Astrocyte of the cerebellum (primary cell): Measurements from ENCODE around the gene FLT4.
"Not testable (repeated sequence)": the region's sequence is repeated elsewhere in the genome, so short reads cannot be mapped to it uniquely, and the experiment has no call there.

ENCODE experiments used
- DNase-seq: peaks from one replicate; pipeline ENCODE4 v3.0.0-alpha.2; 2011; ENCODE audit warnings: low read depth
- H3K4me3 ChIP-seq: 2 replicates; pipeline ENCODE4 v1.5.1; 2011; ENCODE audit warnings: mild to moderate bottlenecking, low read depth, low read length, moderate library complexity
- in situ Hi-C: cut with HindIII; loops from 2 replicates; pipeline ENCODE4 v1.10.0; 2017; ENCODE audit warnings: low sequenced_read_pairs
- TF ChIP-seq, protein P1 (sequence below): IDR thresholded peaks from 2 replicates; pipeline ENCODE4 v1.5.1; 2012; ENCODE audit warnings: low read length, low read depth, moderate library complexity, mild to moderate bottlenecking; ENCODE audit errors: missing control alignments

FLT4 gene

DNA sequence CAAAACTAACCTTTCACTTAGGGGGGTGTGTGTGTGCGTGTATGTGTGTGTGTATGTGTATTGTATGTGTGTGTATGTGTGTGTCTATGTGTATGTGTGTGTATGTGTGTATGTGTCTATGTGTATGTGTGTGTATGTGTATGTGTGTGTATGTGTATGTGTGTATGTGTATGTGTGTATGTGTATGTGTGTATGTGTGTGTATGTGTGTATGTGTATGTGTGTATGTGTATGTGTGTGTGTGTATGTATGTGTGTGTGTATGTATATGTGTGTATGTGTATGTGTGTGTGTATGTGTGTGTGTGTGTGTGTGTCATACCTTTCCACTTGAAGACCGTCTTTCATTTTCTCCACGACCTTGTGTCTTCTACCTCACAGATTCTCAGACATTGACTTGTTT, 20.8 kb upstream of the FLT4 start:
- TF ChIP-seq, protein P1, sequence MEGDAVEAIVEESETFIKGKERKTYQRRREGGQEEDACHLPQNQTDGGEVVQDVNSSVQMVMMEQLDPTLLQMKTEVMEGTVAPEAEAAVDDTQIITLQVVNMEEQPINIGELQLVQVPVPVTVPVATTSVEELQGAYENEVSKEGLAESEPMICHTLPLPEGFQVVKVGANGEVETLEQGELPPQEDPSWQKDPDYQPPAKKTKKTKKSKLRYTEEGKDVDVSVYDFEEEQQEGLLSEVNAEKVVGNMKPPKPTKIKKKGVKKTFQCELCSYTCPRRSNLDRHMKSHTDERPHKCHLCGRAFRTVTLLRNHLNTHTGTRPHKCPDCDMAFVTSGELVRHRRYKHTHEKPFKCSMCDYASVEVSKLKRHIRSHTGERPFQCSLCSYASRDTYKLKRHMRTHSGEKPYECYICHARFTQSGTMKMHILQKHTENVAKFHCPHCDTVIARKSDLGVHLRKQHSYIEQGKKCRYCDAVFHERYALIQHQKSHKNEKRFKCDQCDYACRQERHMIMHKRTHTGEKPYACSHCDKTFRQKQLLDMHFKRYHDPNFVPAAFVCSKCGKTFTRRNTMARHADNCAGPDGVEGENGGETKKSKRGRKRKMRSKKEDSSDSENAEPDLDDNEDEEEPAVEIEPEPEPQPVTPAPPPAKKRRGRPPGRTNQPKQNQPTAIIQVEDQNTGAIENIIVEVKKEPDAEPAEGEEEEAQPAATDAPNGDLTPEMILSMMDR, result no peak
- DNase-seq, result no peak
- in situ Hi-C loops, result no loop called here
- H3K4me3 ChIP-seq, result no peak overlapping the region

GRCh38 chr5:180669661-180670060, 20.3 kb upstream of the FLT4 start:
- in situ Hi-C loops, result no loop called here
- TF ChIP-seq, protein P1, result no peak
- no peak overlapping the region for H3K4me3 ChIP-seq
- DNase-seq, result no peak

GRCh38 chr5:180668835-180669596, 19.6 kb upstream of the FLT4 start:
- DNase-seq, result no peak
- TF ChIP-seq, protein P1, result no peak
- in situ Hi-C loops, result no loop called here
- no peak overlapping the region for H3K4me3 ChIP-seq

DNA sequence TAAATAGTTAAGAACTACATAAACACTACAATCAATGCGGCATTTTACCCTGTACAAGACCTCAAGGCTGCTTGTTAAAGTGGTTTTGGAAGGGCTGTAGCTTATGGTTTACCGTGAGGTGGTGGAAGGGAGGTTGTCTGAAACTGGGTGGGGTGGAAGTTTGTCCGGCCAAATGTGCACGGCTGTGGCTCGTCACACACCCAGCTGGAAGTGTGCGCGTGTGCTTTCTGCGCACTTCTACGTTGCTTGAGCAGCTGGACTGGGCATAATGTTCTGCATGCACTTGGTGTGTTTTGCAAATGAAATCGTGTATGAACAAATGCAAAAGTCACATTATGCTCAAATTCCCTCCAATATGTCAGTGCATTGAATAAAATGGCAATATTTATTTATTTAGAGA, 17.4 kb upstream of the FLT4 start:
- TF ChIP-seq, protein P1, result no peak
- no peak for DNase-seq
- H3K4me3 ChIP-seq, result no peak overlapping the region
- in situ Hi-C loops, result no loop called here

- H3K4me3 ChIP-seq, result no peak overlapping the region
- DNase-seq, result no peak
- in situ Hi-C loops, result no loop called here
- TF ChIP-seq, protein P1, result no peak
These were observed 16.4 kb upstream of the FLT4 start for GRCh38 chr5:180665682-180666404.

DNA sequence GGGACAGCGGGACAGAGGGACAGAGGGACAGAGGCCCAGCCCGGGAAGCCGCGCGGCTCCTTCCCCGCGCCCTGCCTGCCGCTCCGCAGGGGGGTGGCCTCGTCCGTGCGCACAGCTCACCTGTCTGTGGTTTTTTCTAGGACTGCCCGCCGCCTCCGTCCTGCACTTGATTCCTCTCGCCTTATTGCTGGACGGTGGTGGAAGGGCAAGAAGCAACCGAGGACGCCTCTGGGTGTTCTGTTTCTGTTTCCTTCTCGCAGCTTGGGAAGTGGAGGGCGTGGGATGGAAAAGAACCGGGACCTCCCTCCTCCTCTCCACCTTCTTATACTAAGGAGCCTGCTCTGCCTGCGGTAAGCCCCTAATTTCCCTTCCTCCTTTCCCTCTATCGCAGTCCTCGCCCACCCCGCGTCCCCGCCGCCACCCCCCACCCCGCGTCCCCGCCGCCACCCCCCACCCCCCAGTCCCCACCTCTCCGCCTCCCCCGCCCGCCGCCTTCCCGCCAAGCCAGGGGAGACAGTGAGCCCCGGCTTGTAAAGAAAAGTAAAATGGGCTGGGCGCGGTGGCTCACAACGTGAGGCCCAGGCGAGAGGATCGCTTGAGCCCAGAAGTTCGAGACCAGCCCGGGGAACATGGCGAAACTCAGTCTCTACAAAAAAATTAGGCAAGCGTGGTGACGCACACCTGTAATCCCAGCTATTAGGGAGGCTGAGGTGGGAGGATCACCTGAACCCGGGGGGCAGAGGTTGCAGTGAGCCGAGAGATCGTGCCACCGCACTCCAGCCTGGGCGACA, 9.6 kb upstream of the FLT4 start:
- TF ChIP-seq, protein P1, result no peak
- in situ Hi-C loops, result no loop called here
- DNase-seq, result no peak
- no peak overlapping the region for H3K4me3 ChIP-seq

GRCh38 chr5:180655243-180655642, 5.8 kb upstream of the FLT4 start:
- in situ Hi-C loops, DNase-seq, H3K4me3 ChIP-seq: not testable (repeated sequence)
